ENCODE measurements around the gene HUWE1.

DNA sequence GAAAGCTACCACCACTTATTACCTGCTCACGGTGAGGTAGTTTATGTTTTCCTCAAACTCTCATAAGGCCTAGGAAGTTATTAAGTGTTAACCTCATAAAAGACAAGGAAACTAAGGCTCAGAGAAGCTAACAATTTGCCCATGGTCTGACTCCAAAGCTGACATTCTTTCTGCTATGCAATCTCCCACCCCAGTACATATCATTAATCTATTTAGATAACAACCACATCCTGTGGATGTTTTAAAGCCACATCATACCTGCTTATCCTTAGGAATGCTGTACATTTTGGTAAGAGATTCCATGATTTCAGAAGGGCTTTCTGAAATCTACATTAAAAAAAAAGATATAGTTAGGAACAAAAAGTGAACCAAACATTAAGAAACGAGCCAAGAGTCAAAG is 55.4 kb downstream of the HUWE1 start:
- TF ChIP-seq, protein P1, sequence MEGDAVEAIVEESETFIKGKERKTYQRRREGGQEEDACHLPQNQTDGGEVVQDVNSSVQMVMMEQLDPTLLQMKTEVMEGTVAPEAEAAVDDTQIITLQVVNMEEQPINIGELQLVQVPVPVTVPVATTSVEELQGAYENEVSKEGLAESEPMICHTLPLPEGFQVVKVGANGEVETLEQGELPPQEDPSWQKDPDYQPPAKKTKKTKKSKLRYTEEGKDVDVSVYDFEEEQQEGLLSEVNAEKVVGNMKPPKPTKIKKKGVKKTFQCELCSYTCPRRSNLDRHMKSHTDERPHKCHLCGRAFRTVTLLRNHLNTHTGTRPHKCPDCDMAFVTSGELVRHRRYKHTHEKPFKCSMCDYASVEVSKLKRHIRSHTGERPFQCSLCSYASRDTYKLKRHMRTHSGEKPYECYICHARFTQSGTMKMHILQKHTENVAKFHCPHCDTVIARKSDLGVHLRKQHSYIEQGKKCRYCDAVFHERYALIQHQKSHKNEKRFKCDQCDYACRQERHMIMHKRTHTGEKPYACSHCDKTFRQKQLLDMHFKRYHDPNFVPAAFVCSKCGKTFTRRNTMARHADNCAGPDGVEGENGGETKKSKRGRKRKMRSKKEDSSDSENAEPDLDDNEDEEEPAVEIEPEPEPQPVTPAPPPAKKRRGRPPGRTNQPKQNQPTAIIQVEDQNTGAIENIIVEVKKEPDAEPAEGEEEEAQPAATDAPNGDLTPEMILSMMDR (IDR thresholded peaks at IDR 0.05) = no peak
- TF ChIP-seq EZH2 (IDR thresholded peaks at IDR 0.05; ENCODE audit: borderline replicate concordance, insufficient read depth, low read depth, low read length, poor library complexity, severe bottlenecking) = no peak
